ENCODE results near the gene FAM98B. TPM values are rescaled to one million over a fixed set of nuclear protein-coding genes. Genes with fewer than 3 reads are reported as not detected.

Gene FAM98B
- 17.0 TPM for total RNA-seq

DNA sequence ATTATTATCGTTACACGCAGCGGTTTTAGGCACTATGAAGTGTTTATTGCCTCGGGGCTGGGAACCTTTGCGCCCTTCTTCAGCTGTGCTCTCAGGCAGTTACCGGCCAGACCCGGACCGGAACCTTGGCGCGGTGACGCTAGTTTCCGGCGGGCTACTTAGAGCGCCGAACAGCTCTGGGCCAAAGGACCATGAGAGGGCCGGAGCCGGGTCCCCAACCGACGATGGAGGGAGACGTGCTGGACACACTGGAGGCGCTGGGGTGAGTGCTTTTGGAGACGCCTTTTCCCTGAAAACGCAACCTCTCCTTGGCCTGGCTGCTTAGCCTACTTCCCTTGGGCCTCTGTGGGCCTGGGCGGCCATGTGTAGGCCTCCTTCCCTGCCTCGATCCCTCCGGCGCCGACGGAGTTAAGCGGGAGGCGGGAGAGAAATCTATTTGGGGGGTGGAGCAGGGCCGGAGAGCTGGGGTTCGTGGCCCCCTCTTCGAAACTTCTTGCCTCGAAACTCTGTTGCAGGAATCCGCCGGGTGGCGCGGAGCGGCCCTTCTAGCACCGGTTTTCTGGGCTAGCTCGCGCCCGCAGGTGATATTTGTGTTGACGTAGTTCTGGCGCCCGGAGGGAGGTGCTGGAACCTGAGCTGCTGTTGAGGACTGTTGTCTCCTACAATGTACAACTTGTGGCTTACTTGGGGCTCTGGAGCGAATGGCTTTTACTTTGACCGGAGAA, at the start of gene FAM98B:
Gene FAM98B (plus strand): TSS at position 157 of the 725 bp plus-strand sequence. CDS start 35 bp downstream, at position 192.

Other genes starting within 250 kb of the FAM98B start
- 40.4 TPM for gene SPRED1, start 201.3 kb upstream of the FAM98B start, total RNA-seq
- gene RASGRP1, start 110.7 kb downstream of the FAM98B start, total RNA-seq: 12.7 TPM

Measured in metanephros (tissue), 1 donor.